ENCODE results near the gene MRPL50. TPM values are rescaled to one million over a fixed set of nuclear protein-coding genes. Genes with fewer than 3 reads are reported as not detected.
"Not testable (repeated sequence)": the region's sequence is repeated elsewhere in the genome, so short reads cannot be mapped to it uniquely, and the experiment has no call there.

The MRPL50 gene
- total RNA-seq, 4 donors from 2014 or later, result 4.4 to 13.9 (median 11.8) TPM

DNA sequence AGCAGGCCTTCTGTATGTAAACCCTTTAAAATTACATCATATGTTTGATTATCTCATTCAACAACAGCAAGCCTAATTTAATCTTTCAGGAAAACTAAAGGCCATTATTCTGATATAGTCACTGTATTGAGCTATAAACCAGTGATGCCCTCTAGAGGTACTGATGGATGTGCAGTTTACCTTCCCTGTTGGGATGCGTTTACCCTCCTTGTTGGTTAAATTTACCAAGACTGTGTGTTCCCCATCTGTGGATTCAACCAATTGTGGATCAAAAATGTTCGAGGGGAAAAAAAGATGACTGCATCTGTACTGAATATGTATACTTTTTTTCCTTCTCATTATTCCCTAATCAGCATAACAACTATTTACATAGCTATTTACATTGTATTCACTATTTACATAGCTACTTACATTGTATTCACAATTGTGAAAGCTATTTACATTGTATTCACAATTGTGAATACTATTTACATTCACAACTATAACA is 9.9 kb downstream of the MRPL50 start:
- intact Hi-C loops (cut with DNase I), result no loop called here
- no peak overlapping the region for H3K27ac ChIP-seq
- no peaks in the 10 kb centered on the region for H3K4me1 ChIP-seq
- H3K36me3 ChIP-seq, result peaks cover 0 to 33% (median 5%) of the 10 kb centered on the region in 3 donors
- no peak for DNase-seq
- TF ChIP-seq POLR2A (IDR thresholded peaks at IDR 0.05), result no peak
- TF ChIP-seq, protein P1, sequence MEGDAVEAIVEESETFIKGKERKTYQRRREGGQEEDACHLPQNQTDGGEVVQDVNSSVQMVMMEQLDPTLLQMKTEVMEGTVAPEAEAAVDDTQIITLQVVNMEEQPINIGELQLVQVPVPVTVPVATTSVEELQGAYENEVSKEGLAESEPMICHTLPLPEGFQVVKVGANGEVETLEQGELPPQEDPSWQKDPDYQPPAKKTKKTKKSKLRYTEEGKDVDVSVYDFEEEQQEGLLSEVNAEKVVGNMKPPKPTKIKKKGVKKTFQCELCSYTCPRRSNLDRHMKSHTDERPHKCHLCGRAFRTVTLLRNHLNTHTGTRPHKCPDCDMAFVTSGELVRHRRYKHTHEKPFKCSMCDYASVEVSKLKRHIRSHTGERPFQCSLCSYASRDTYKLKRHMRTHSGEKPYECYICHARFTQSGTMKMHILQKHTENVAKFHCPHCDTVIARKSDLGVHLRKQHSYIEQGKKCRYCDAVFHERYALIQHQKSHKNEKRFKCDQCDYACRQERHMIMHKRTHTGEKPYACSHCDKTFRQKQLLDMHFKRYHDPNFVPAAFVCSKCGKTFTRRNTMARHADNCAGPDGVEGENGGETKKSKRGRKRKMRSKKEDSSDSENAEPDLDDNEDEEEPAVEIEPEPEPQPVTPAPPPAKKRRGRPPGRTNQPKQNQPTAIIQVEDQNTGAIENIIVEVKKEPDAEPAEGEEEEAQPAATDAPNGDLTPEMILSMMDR (IDR thresholded peaks at IDR 0.05), result peak in 2 of 6 experiments; percentile 9 to 19
- no peak overlapping the region for H3K4me3 ChIP-seq
- no peaks in the 10 kb centered on the region for H3K27me3 ChIP-seq
- WGBS, 2 donors, result 66% methylated on average over 2 of the region's 2 CpGs
- peaks cover 0 to 15% (median 0%) of the 10 kb centered on the region in 3 donors for H3K9me3 ChIP-seq

DNA sequence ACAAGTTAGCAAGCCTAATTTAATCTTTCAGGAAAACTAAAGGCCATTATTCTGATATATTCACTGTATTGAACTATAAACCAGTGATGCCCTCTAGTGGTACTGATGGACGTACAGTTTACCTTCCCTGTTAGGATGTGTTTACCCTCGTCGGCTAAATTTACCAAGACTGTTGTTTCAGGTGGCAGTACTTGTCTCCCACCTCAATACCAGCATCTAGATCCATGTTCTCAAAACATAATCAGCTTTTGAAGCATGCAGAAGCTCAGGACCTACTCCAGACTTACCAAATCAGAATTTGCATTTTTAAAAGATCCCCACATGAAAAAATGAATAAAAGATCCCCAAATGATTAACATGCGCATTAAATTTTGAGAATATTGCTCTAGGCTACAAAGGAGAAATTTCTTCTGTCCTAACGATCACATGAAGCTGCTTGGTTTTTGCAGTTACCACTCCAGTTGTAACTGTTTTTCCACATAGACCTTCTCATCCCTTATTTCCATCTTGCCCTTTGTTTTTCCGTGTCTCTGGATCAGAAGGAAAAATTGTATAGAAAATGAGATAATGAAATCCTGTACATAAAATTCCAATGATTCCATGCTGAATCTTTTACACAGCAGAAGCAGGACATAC is 10.4 kb downstream of the MRPL50 start:
- Histone ChIP-seq H3K4me3 (no peak overlapping the region), H3K9me3 (peaks cover 0 to 13% (median 0%) of the 10 kb centered on the region in 3 donors), H3K27me3 (no peaks in the 10 kb centered on the region), H3K27ac (no peak overlapping the region), H3K4me1 (no peaks in the 10 kb centered on the region), H3K36me3 (peaks cover 0 to 33% (median 5%) of the 10 kb centered on the region in 3 donors)
- WGBS, 2 donors, result 42 to 53% methylated on average over 6 of the region's 6 CpGs
- DNase-seq, result no peak
- intact Hi-C loops (cut with DNase I), result no loop called here
- TF ChIP-seq, protein P1 (IDR thresholded peaks at IDR 0.05), result peak in 5 of 6 experiments; percentile 28 to 60 (median 40)
- TF ChIP-seq POLR2A (IDR thresholded peaks at IDR 0.05), result no peak

DNA sequence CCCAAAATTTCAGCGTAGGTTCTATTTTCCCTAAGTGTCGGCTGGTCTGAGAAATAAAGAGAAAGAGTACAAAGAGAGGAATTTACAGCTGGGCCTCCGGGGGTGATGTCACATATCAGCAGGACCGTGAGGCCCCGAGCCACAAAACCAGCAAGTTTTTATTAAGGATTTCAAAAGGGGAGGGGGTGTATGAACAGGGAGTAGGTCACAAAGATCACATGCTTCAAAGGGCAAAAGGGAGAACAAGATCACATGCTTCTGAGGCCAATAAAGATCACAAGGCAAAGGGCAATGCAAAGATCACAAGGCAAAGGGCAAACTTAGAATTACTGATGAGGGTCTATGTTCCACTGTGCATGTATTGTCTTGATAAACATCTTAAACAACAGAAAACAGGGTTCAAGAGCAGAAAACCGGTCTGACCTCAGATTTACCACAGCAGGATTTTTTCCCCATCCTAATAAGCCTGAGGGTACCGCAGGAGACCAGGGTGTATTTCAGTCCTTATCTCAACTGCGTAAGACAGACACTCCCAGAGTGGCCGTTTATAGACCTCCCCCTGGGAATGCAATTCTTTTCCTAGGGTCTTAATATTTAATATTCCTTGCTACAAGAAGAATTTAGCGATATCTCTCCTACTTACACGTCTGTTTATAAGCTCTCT is 13.4 kb downstream of the MRPL50 start, which contains the start of gene BAAT:
Gene BAAT, minus strand, starts transcription at position 134 of the 664 bp plus-strand sequence. CDS start 13,602 bp downstream, outside the sequence.
- H3K9me3 ChIP-seq; intact Hi-C loops (cut with DNase I); H3K4me1 ChIP-seq; DNase-seq; H3K27ac ChIP-seq; H3K27me3 ChIP-seq; H3K4me3 ChIP-seq: not testable (repeated sequence)
- H3K36me3 ChIP-seq, result peaks cover 0 to 22% (median 4%) of the 10 kb centered on the region in 3 donors
- 90 to 93% methylated on average over 11 of the region's 11 CpGs for WGBS, 2 donors

DNA sequence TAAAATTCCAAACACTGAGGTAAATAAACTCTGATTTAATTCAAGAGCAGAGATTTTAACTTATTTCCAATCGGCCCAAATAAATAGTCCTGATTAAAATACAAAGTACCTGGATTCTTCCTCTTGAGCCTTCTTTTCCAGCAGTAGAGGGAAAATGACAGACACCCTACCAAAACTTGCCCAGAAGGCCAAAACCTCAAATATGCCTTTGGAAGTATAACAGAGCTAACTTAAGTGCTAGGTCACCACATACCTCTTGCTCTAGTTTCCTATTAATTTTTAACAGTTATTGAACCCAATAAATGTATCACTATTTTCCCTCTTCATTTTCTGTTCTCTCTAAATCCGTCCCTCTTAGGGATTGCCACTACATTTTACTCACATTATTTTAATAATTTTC is 15.1 kb downstream of the MRPL50 start:
- H3K27ac ChIP-seq, result no peak overlapping the region
- H3K4me3 ChIP-seq, result no peak overlapping the region
- 82 to 90% methylated on average over 2 of the region's 2 CpGs for WGBS, 2 donors
- TF ChIP-seq, protein P1 (IDR thresholded peaks at IDR 0.05), result no peak
- TF ChIP-seq POLR2A (IDR thresholded peaks at IDR 0.05), result no peak
- H3K36me3 ChIP-seq, result peaks cover 0 to 6% (median 0%) of the 10 kb centered on the region in 3 donors
- peaks cover 0 to 9% (median 0%) of the 10 kb centered on the region in 3 donors for H3K9me3 ChIP-seq
- DNase-seq, result no peak
- intact Hi-C loops (cut with DNase I), result no loop called here
- H3K27me3 ChIP-seq, result no peaks in the 10 kb centered on the region
- H3K4me1 ChIP-seq, result no peaks in the 10 kb centered on the region

DNA sequence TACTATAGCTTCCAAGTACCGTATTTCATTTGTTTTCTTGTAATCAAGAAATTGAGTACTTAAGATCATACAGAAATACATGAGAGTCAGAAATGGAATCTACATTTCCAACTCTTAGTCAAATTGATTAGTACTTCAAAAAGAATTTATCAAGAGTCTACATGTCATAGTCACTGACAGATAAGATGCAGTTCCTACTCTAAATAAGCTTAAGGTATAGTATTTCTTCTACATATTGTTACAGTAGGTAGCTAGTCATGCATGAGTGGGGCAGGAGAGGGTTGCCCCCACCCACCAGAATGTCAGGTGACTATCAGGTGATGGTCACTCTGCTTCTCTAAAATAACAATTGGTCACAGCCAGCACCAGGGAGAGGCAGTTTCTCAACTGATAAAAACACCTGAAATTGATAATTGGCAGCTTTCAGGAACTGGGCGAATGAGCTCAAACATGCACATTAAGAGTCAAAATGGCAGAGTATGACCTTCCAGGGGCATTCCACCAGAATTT is 16.5 kb downstream of the MRPL50 start:
- Histone ChIP-seq H3K4me3 (no peak overlapping the region), H3K9me3 (peaks cover 0 to 9% (median 0%) of the 10 kb centered on the region in 3 donors), H3K27ac (no peak overlapping the region), H3K36me3 (no peaks in the 10 kb centered on the region), H3K27me3 (no peaks in the 10 kb centered on the region), H3K4me1 (no peaks in the 10 kb centered on the region)
- intact Hi-C loops (cut with DNase I), result no loop called here
- TF ChIP-seq POLR2A (IDR thresholded peaks at IDR 0.05), result no peak
- TF ChIP-seq, protein P1 (IDR thresholded peaks at IDR 0.05), result no peak
- no peak for DNase-seq
- 78 to 83% methylated on average over 1 to 2 of the region's 2 CpGs for WGBS, 2 donors
